H1 (cell line): ENCODE results near the gene LRRC42. TPM values are rescaled to one million over a fixed set of nuclear protein-coding genes. Genes with fewer than 3 reads are reported as not detected.

Experiments
- JUND ChIP-seq: IDR thresholded peaks from 2 replicates; pipeline ENCODE4 v1.6.1; 2011; ENCODE audit warnings: mild to moderate bottlenecking, improper control_type of control experiment, low read length
- POLR2A ChIP-seq, 2 experiments: IDR thresholded peaks; 1 replicate in 1 of 2; 2 replicates in 1 of 2; pipeline ENCODE4 v1.6.1; 2011; ENCODE audit warnings: low read depth in 2 of 2, low read length in 2 of 2, mild to moderate bottlenecking in 2 of 2; ENCODE audit errors: control extremely low read depth in 1 of 2
- TAF7 ChIP-seq: optimal IDR thresholded peaks from 2 replicates; pipeline ENCODE3; 2011; ENCODE audit warnings: low read depth, mild to moderate bottlenecking, inconsistent platforms, low read length, moderate library complexity, borderline replicate concordance
- polyA plus RNA-seq, 7 experiments: library from polyadenylated mRNA; depleted of rRNA in 3 of 7; stranded (reverse) in 5 of 7; unstranded in 2 of 7; fragments of >200 nt in 5 of 7; fragments of 200-250 nt in 2 of 7; gene quantifications; 1 replicate in 5 of 7; 2 replicates in 1 of 7; 4 replicates in 1 of 7; pipeline versions ENCODE4 v1.2.1 to v1.2.3, GENCODE V29; 2011 to 2013; ENCODE audit warnings: missing spikeins in 2 of 7, mixed read lengths in 2 of 7
- total RNA-seq: library from RNA; stranded (reverse); fragmentation: NEBNext Ultra II Directional; extraction: Animal tissue kit (Norgen Biotek cat#: 25700); gene quantifications from 2 replicates; pipeline ENCODE4 v1.2.1, GENCODE V29; 2021
- TF ChIP-seq, protein P1 (sequence below): fragments of 300-600 bp; sonication (generic); IDR thresholded peaks from 2 replicates; pipeline ENCODE4 v1.7.1; 2012; ENCODE audit warnings: low read length, moderate library complexity, mild to moderate bottlenecking, inconsistent platforms; ENCODE audit not compliant: insufficient replicate concordance

Gene LRRC42
- total and polyA plus RNA-seq, 2 of the 8 experiments (the other 6 are each of a cell fraction or from before 2014, with no cell fraction given): 38.2 to 54.1 TPM

DNA sequence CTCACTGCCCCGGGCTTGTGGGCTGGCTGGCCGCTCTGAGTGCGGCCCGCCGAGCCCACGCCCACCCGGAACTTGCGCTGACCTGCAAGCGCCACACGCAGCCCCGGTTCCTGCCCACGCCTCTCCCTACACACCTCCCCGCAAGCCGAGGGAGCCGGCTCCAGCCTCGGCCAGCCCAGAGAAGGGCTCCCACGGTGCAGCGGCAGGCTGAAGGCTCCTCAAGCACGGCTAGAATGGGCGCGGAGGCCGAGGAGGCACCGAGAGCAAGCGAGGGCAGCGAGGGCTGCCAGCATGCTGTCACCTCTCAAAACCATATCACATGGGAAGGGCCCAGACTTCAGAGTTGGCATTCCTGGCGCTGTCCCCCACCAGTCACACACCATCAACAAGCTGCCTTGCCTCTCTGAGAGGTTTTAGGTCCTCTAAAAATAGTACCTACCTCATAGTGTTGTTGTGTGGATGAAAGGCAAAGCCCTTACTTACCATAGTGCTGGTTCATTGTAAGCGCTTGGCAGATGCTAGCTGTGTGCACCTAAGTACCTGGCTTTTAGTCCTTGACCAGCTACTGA is 58.4 kb downstream of the LRRC42 start (continued):
- TF ChIP-seq, protein P1, sequence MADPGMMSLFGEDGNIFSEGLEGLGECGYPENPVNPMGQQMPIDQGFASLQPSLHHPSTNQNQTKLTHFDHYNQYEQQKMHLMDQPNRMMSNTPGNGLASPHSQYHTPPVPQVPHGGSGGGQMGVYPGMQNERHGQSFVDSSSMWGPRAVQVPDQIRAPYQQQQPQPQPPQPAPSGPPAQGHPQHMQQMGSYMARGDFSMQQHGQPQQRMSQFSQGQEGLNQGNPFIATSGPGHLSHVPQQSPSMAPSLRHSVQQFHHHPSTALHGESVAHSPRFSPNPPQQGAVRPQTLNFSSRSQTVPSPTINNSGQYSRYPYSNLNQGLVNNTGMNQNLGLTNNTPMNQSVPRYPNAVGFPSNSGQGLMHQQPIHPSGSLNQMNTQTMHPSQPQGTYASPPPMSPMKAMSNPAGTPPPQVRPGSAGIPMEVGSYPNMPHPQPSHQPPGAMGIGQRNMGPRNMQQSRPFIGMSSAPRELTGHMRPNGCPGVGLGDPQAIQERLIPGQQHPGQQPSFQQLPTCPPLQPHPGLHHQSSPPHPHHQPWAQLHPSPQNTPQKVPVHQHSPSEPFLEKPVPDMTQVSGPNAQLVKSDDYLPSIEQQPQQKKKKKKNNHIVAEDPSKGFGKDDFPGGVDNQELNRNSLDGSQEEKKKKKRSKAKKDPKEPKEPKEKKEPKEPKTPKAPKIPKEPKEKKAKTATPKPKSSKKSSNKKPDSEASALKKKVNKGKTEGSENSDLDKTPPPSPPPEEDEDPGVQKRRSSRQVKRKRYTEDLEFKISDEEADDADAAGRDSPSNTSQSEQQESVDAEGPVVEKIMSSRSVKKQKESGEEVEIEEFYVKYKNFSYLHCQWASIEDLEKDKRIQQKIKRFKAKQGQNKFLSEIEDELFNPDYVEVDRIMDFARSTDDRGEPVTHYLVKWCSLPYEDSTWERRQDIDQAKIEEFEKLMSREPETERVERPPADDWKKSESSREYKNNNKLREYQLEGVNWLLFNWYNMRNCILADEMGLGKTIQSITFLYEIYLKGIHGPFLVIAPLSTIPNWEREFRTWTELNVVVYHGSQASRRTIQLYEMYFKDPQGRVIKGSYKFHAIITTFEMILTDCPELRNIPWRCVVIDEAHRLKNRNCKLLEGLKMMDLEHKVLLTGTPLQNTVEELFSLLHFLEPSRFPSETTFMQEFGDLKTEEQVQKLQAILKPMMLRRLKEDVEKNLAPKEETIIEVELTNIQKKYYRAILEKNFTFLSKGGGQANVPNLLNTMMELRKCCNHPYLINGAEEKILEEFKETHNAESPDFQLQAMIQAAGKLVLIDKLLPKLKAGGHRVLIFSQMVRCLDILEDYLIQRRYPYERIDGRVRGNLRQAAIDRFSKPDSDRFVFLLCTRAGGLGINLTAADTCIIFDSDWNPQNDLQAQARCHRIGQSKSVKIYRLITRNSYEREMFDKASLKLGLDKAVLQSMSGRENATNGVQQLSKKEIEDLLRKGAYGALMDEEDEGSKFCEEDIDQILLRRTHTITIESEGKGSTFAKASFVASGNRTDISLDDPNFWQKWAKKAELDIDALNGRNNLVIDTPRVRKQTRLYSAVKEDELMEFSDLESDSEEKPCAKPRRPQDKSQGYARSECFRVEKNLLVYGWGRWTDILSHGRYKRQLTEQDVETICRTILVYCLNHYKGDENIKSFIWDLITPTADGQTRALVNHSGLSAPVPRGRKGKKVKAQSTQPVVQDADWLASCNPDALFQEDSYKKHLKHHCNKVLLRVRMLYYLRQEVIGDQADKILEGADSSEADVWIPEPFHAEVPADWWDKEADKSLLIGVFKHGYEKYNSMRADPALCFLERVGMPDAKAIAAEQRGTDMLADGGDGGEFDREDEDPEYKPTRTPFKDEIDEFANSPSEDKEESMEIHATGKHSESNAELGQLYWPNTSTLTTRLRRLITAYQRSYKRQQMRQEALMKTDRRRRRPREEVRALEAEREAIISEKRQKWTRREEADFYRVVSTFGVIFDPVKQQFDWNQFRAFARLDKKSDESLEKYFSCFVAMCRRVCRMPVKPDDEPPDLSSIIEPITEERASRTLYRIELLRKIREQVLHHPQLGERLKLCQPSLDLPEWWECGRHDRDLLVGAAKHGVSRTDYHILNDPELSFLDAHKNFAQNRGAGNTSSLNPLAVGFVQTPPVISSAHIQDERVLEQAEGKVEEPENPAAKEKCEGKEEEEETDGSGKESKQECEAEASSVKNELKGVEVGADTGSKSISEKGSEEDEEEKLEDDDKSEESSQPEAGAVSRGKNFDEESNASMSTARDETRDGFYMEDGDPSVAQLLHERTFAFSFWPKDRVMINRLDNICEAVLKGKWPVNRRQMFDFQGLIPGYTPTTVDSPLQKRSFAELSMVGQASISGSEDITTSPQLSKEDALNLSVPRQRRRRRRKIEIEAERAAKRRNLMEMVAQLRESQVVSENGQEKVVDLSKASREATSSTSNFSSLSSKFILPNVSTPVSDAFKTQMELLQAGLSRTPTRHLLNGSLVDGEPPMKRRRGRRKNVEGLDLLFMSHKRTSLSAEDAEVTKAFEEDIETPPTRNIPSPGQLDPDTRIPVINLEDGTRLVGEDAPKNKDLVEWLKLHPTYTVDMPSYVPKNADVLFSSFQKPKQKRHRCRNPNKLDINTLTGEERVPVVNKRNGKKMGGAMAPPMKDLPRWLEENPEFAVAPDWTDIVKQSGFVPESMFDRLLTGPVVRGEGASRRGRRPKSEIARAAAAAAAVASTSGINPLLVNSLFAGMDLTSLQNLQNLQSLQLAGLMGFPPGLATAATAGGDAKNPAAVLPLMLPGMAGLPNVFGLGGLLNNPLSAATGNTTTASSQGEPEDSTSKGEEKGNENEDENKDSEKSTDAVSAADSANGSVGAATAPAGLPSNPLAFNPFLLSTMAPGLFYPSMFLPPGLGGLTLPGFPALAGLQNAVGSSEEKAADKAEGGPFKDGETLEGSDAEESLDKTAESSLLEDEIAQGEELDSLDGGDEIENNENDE: no peak
- no peak for TF ChIP-seq POLR2A (IDR thresholded peaks at IDR 0.05; ENCODE audit: control extremely low read depth in 1 of 2, low read depth in 2 of 2, low read length in 2 of 2)
- no peak for TF ChIP-seq JUND
- no peak for TF ChIP-seq TAF7
